B cell (primary cell): Measurements from ENCODE around the gene RBBP8NL. TPM values are rescaled to one million over a fixed set of nuclear protein-coding genes. Genes with fewer than 3 reads are reported as not detected.

Experiments used
- ATAC-seq: fragments of 200-7000 bp; cut with Tn5 transposase; one replicate; pipeline ENCODE4 v1.10.0; 2021; ENCODE audit warnings: low read depth, mild to moderate bottlenecking, moderate number of reproducible peaks, moderate library complexity
- CTCF ChIA-PET: fragments of 350-600 bp; sonication (Branson Sonifier 250); formaldehyde crosslinking; loops from one replicate; lab custom pipeline; 2021; ENCODE audit warnings: antibody characterized with exemption, inconsistent platforms; lab: Charles Lee
- POLR2A ChIA-PET: fragments of 350-600 bp; sonication (Branson Sonifier 250); formaldehyde crosslinking; loops from one replicate; lab custom pipeline; 2021; ENCODE audit warnings: antibody characterized with exemption; lab: Charles Lee
- DNase-seq: peaks from one replicate; pipeline ENCODE4 v3.0.0; 2013
- H2AFZ ChIP-seq: 2 replicates; pipeline ENCODE4 v1.6.1; 2012; ENCODE audit warnings: mild to moderate bottlenecking, low read depth, low read length; ENCODE audit not compliant: insufficient read depth, poor library complexity, severe bottlenecking
- H3K27ac ChIP-seq, 2 donors: 1 replicate in 1 of 2; 2 replicates in 1 of 2; pipeline ENCODE4 v1.5.1; 2012 to 2013; ENCODE audit warnings: low read length in 2 of 2, mild to moderate bottlenecking in 2 of 2, moderate library complexity in 1 of 2
- H3K27me3 ChIP-seq, 4 experiments: fragments of 200-600 bp in 1 of 4; sonication (generic) in 1 of 4; replicated peaks in 1 of 4; 1 replicate in 2 of 4; 2 replicates in 2 of 4; pipeline versions ENCODE4 v1.6.1 to v1.7.0; 2013 to 2016; ENCODE audit warnings: low read length in 3 of 4, mild to moderate bottlenecking in 2 of 4, mixed read lengths in 1 of 4, moderate library complexity in 1 of 4; ENCODE audit not compliant: insufficient read depth in 4 of 4, control insufficient read depth in 3 of 4; ENCODE audit errors: control extremely low read depth in 1 of 4
- H3K36me3 ChIP-seq, 2 experiments: replicated peaks in 1 of 2; 1 replicate in 1 of 2; 2 replicates in 1 of 2; pipeline versions ENCODE4 v1.6.1 to v1.7.1; 2013; ENCODE audit warnings: low read length in 1 of 2; ENCODE audit not compliant: insufficient read depth in 2 of 2, control insufficient read depth in 1 of 2; ENCODE audit errors: control extremely low read depth in 1 of 2, extremely low read depth in 1 of 2
- H3K4me1 ChIP-seq, 2 donors: fragments of 200-600 bp in 1 of 2; sonication (generic) in 1 of 2; 1 replicate in 1 of 2; 2 replicates in 1 of 2; pipeline versions ENCODE4 v1.5.1 to v1.6.1; 2013 to 2017; ENCODE audit warnings: low read length in 2 of 2; ENCODE audit not compliant: control insufficient read depth in 2 of 2, insufficient read depth in 2 of 2
- H3K4me2 ChIP-seq: replicated peaks from 2 replicates; pipeline ENCODE3; 2012; ENCODE audit warnings: mild to moderate bottlenecking, low read depth, low read length; ENCODE audit not compliant: poor library complexity, severe bottlenecking
- H3K4me3 ChIP-seq, 5 experiments: fragments of 200-600 bp in 1 of 5; sonication (generic) in 1 of 5; 1 replicate in 3 of 5; 2 replicates in 2 of 5; pipeline versions ENCODE4 v1.5.1 to v1.7.0; 2011 to 2016; ENCODE audit warnings: low read length in 4 of 5, mild to moderate bottlenecking in 4 of 5, low read depth in 2 of 5, control low read depth in 1 of 5, moderate library complexity in 1 of 5; ENCODE audit not compliant: insufficient read depth in 1 of 5; ENCODE audit errors: control extremely low read depth in 1 of 5, extremely low read depth in 1 of 5
- H3K79me2 ChIP-seq: fragments of 200-600 bp; sonication (generic); one replicate; pipeline ENCODE4 v1.6.0; 2016; ENCODE audit warnings: low read length; ENCODE audit not compliant: control insufficient read depth, insufficient read depth
- H3K9ac ChIP-seq: fragments of 200-600 bp; sonication (generic); 2 replicates; pipeline ENCODE4 v1.6.1; 2017; ENCODE audit warnings: mild to moderate bottlenecking, low read length, moderate library complexity
- H3K9me3 ChIP-seq, 3 donors: one replicate each; pipeline versions ENCODE4 v1.6.1 to v1.7.1; 2013; ENCODE audit warnings: low read length in 2 of 3; ENCODE audit not compliant: control insufficient read depth in 2 of 3, insufficient read depth in 1 of 3; ENCODE audit errors: control extremely low read depth in 1 of 3
- H4K20me1 ChIP-seq: 2 replicates; pipeline ENCODE4 v1.6.0; 2012; ENCODE audit warnings: mild to moderate bottlenecking, low read length; ENCODE audit not compliant: insufficient read depth, control insufficient read depth, poor library complexity, severe bottlenecking
- H3K27ac Mint-ChIP-seq: one replicate; pipeline ENCODE4 v1.8.0; 2021; ENCODE audit warnings: mixed read lengths
- H3K27me3 Mint-ChIP-seq: one replicate; pipeline ENCODE4 v1.8.0; 2021; ENCODE audit warnings: mixed read lengths
- H3K4me1 Mint-ChIP-seq: one replicate; pipeline ENCODE4 v1.8.0; 2021; ENCODE audit warnings: mixed read lengths
- H3K4me3 Mint-ChIP-seq: one replicate; pipeline ENCODE4 v1.8.0; 2021; ENCODE audit warnings: mixed read lengths
- H3K9me3 Mint-ChIP-seq: one replicate; pipeline ENCODE4 v1.8.0; 2022; ENCODE audit warnings: mixed read lengths; ENCODE audit not compliant: insufficient read depth
- EZH2 ChIP-seq: IDR thresholded peaks from 2 replicates; pipeline ENCODE4 v1.6.1; 2012; ENCODE audit warnings: borderline replicate concordance, low read depth, mild to moderate bottlenecking, moderate library complexity, low read length; ENCODE audit not compliant: insufficient read depth, poor library complexity, severe bottlenecking
- WGBS: methylation state at CpG from one replicate; pipeline ENCODE4 v1.1.5; 2013; ENCODE audit warnings: missing lambda C conversion rate; ENCODE audit not compliant: insufficient coverage; 5-methylcytosine and 5-hydroxymethylcytosine counted together
- intact Hi-C: fragments of 100-400 bp; cut with micrococcal nuclease; formaldehyde crosslinking; loops from one replicate; pipeline ENCODE4 v1.10.0; 2022
- polyA plus RNA-seq: library from polyadenylated mRNA; depleted of rRNA; stranded (reverse); fragments of >200 nt; gene quantifications from 2 replicates; pipeline ENCODE4 v1.2.3, GENCODE V29; 2012
- total RNA-seq, 2 donors: library from RNA; stranded (reverse); fragments of 120-200 nt in 1 of 2; gene quantifications; 1 replicate in 1 of 2; 2 replicates in 1 of 2; pipeline versions ENCODE4 v1.2.3 to v1.2.4, GENCODE V29; 2013 to 2022
- TF ChIP-seq, protein P1 (sequence below): fragments of 200-600 bp; IDR thresholded peaks from one replicate; pipeline ENCODE4 v1.8.0; 2022; ENCODE audit warnings: antibody characterized with exemption, mild to moderate bottlenecking

Gene RBBP8NL
- total and polyA plus RNA-seq, 2 donors (not counting 1 experiment from before 2014, with no cell fraction given), result not detected

- H3K79me2 ChIP-seq, result no peaks in the 10 kb centered on the region
- Mint-ChIP-seq H3K27ac (no peak overlapping the region), H3K9me3 (no peaks in the 10 kb centered on the region), H3K4me1 (no peaks in the 10 kb centered on the region), H3K27me3 (no peaks in the 10 kb centered on the region), H3K4me3 (no peak overlapping the region)
- H3K4me2 ChIP-seq, result no peak overlapping the region
- no peak for DNase-seq
- TF ChIP-seq EZH2, result no peak
- intact Hi-C loops, result no loop called here
- WGBS, result 88% methylated on average over 18 of the region's 19 CpGs
- no peak overlapping the region for H3K4me3 ChIP-seq
- ChIA-PET CTCF (no interaction called here), POLR2A (no interaction called here)
- no peak for ATAC-seq
- H3K9me3 ChIP-seq, result peaks cover 0 to 8% (median 0%) of the 10 kb centered on the region in 3 donors
- no peak overlapping the region for H2AFZ ChIP-seq
- H3K9ac ChIP-seq, result no peak overlapping the region
- H3K27me3 ChIP-seq, result peaks cover 0 to 8% (median 0%) of the 10 kb centered on the region in 4 experiments
- H3K36me3 ChIP-seq, result no peaks in the 10 kb centered on the region
- no peaks in the 10 kb centered on the region for H3K4me1 ChIP-seq
- no peaks in the 10 kb centered on the region for H4K20me1 ChIP-seq
- H3K27ac ChIP-seq, result no peak overlapping the region
Observed at GRCh38 chr20:62418709-62419487, 8.4 kb downstream of the RBBP8NL start.

GRCh38 chr20:62417981-62418708 lies 9.2 kb downstream of the RBBP8NL start:
- Histone ChIP-seq H3K9me3 (peaks cover 0 to 8% (median 0%) of the 10 kb centered on the region in 3 donors), H3K4me2 (no peak overlapping the region), H3K27ac (no peak overlapping the region), H3K27me3 (peaks cover 0 to 8% (median 0%) of the 10 kb centered on the region in 4 experiments), H3K4me1 (no peaks in the 10 kb centered on the region), H2AFZ (no peak overlapping the region), H3K9ac (no peak overlapping the region), H4K20me1 (no peaks in the 10 kb centered on the region), H3K4me3 (no peak overlapping the region), H3K36me3 (no peaks in the 10 kb centered on the region), H3K79me2 (no peaks in the 10 kb centered on the region)
- H3K4me3 Mint-ChIP-seq, result no peak overlapping the region
- DNase-seq, result no peak
- ChIA-PET CTCF (no interaction called here), POLR2A (no interaction called here)
- H3K4me1 Mint-ChIP-seq, result no peaks in the 10 kb centered on the region
- no peak overlapping the region for H3K27ac Mint-ChIP-seq
- H3K9me3 Mint-ChIP-seq, result no peaks in the 10 kb centered on the region
- 87% methylated on average over 18 of the region's 25 CpGs for WGBS
- H3K27me3 Mint-ChIP-seq, result no peaks in the 10 kb centered on the region
- TF ChIP-seq, protein P1, sequence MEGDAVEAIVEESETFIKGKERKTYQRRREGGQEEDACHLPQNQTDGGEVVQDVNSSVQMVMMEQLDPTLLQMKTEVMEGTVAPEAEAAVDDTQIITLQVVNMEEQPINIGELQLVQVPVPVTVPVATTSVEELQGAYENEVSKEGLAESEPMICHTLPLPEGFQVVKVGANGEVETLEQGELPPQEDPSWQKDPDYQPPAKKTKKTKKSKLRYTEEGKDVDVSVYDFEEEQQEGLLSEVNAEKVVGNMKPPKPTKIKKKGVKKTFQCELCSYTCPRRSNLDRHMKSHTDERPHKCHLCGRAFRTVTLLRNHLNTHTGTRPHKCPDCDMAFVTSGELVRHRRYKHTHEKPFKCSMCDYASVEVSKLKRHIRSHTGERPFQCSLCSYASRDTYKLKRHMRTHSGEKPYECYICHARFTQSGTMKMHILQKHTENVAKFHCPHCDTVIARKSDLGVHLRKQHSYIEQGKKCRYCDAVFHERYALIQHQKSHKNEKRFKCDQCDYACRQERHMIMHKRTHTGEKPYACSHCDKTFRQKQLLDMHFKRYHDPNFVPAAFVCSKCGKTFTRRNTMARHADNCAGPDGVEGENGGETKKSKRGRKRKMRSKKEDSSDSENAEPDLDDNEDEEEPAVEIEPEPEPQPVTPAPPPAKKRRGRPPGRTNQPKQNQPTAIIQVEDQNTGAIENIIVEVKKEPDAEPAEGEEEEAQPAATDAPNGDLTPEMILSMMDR, result no peak
- TF ChIP-seq EZH2, result no peak
- ATAC-seq, result no peak
- intact Hi-C loops, result no loop called here
